KBM-7 (cell line): Measurements from ENCODE around the gene FILIP1L.

Experiments used
- DNase-seq: peaks from one replicate; pipeline ENCODE4 v3.0.0-alpha.2; 2015
- in situ Hi-C: fragments of 300-500 bp; cut with MboI; formaldehyde crosslinking; loops from 2 replicates; pipeline ENCODE4 v1.14.3; 2020; ENCODE audit warnings: low sequenced_read_pairs, low pct_unique_long_range_greater_than_20kb, mixed read lengths

Gene FILIP1L

DNA sequence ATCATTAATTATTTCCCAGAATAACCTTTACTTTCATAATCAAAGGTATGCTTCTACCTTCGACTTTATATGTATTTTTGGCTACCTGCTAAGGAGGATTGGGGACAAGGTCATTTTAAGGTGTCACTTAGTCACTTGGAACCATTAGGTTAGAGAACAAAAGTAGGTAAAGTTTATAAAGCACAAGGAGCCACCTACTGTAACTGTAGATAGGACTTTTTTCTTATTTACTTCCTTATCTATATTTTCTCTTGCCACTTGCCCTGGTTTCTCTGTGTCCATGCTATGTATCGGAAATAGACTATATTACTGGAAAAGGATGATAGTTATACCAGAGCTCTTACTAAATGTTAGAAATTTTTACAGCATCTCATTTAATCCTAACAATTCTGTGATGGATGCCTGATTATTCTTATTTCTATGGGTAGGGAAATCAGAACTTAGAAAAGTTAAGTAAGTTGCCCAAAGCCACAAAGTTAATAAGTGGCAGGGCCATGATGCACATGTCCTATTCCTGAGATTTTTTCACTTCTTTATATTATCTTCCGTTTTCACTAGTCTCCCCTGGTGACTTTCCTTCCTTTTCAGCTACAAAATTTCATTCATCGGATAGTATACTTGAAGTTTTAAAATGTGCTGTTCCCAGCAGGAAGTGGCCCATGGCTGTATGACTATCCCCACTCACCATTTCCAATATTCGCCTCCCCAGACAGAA, 164.2 kb downstream of the FILIP1L start:
- no peak for DNase-seq
- in situ Hi-C loops, result no loop called here

DNA sequence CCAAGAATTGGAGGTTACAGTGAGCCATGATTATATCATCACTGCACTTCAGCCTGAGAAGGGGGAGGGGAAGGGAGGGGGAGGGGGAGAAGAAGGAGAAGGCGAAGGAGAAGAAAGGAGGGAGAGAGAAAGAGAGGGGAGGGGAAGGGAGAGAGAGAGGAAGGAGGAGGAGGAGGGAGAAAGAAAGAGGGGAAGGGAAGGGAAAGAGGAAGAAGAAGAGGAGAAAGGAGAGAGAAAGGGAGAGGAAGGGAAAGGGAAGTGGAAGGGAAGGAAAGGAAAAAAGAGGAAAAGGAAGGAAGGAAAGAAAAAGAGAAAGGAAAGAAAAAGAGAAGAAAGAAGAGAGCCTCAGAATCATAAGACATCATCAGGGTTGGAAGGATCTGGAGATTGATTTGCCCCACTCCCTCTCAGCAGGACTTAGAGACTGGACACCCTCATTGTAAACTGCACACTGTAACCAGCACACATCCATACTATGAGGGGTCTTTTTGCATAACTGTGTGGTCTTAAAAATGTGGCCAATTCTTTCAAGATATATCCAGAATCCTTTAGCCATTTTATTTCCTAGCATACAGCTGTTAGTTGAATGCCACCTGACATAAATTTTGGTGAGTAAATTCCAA, 165.7 kb downstream of the FILIP1L start:
- in situ Hi-C loops, result no loop called here
- no peak for DNase-seq

DNA sequence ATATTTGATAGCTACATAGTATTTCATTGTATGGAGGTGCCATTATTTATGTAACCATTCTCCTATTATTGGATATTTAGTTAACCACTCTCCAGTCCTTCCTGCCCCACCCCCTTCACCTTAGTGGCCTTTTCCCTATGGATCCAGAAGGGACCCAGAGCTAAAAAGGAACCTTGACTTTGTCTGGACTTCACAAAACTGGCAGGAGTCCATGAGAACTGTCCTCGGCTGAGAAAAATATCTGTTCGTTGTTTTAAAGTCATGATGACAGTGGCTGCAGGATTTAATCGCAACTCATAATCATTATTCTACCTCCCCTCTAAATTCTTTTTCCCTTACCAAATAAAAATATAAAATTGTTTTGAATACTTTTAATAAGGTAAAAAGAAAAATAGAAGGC, 166.9 kb downstream of the FILIP1L start:
- in situ Hi-C loops, result no loop called here
- no peak for DNase-seq

DNA sequence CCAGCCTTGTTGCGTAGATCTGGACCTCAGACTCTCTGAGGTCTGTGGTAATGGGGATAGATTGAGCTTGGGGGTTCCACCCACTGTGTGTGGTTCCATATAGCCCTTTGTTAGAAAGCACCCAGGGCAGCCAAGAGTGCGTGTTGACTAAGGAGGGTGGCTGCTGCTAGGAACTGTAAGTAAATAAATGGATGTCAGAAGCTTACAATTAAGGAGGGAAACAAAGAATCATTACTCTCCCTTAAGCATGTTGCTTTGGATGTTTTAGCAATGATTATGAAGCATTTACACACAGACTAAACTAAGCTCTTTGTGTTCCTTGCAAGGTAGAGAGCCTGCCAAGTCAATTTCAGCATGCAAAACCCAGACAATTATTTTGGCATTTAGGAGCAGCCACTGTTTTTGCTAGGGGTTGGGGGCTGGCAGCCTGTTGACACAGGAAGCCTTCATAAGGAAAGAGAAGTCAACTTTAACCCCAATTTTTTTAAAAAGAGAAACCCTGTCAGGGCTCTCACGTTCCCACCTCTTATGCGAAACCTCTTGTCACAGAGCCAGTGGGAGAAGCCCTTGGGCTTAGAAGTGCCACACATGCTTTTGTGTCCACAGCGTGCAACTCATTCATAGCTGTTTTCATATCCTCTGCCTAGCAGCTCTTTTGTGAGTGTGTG, 168.8 kb downstream of the FILIP1L start:
- DNase-seq, result no peak
- in situ Hi-C loops, result no loop called here

DNA sequence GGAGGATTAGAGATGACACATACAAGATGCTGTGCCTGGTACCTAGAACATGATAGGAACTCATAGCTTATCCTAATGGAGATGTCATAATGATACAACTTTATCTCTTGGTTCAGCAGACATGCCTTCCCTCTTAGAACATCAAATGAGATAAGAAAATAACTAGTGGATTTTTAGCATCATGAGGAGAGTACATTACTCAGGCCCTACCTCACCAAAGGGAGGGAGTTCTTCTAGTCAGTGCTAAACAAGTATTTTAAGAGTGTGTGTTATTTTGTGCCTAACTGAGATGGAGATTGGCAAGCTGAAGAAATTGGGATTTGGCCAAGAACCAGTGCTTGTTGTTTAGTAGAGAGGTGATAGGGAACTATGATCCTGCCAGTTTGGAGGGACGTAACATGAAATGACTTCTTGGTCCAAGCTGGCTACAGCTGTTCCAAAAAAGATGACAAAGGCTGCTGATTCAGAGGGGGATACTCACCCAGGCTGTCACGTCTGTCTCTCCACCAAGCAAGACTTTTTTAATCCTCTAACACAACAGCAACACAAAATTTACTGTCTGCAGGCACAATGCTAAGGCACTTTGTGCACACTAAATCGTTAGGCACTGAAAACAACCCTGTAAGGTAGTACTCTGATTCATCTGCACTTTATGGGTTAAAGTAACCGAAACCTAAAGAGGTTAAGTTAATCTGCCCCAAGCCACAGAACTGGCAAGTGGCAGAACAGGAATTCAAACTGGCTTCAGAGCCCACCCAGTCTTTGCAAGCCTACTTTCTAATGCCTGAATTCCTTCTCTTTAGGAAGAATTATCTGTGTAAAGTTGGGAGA, 170.2 kb downstream of the FILIP1L start:
- DNase-seq, result no peak
- in situ Hi-C loops, result no loop called here

DNA sequence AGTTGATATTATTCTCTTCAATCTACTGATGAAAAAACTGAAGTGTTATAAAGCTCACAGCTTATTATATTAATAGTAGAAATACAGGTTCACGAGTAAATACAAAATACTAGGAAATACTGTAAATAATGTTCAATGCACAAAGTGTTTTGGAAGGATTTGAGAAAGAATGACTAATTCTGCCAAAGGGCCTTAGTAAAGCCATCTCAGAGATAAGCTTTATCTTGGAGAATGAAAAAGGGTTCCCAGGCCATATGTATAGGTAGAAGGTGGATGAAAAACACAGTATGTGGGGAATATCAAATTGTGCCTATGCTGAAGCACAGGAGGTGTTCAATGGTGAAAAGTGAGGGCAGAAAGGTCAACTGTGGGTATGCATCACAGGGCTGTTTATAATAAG, 173.1 kb downstream of the FILIP1L start:
- in situ Hi-C loops, result no loop called here
- no peak for DNase-seq

DNA sequence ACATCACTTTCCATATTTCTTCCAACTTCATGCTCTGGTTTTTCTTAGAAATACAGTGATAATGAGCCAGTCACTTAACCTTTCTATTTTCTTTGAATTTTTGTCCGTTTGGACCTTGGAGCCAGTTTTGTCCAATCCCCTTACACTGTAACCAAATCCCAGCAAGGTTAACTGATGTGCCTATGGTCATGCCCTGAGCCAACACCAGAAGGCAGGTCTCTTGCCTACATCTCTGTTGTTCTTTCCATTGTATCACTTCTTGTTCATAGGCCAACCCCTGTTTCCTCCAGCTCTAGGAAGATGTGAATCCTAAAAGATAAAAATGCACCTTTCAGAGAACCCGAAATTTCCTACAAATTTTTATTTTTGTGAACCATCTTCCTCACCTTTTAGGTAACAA, 174.0 kb downstream of the FILIP1L start:
- DNase-seq, result no peak
- in situ Hi-C loops, result no loop called here

DNA sequence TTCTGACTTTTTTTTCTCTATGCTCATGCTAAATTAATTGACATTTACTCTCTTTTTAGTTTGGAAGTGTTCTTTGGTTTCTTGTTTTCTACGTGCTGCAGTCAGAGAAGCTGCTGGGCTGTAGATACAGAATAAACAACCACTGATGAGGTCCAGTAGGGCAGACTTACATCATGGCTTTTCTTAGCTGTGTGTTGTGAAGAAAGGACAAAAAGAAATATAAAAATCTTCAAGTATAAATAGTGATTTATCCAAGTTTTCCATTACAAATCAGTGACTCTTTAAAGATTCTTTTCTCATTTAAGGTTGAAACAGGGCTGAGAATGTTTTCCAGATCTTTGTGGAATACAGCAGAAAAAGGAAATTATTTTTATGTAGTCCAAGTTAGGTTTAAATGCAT, 174.4 kb downstream of the FILIP1L start:
- in situ Hi-C loops, result no loop called here
- DNase-seq, result no peak

DNA sequence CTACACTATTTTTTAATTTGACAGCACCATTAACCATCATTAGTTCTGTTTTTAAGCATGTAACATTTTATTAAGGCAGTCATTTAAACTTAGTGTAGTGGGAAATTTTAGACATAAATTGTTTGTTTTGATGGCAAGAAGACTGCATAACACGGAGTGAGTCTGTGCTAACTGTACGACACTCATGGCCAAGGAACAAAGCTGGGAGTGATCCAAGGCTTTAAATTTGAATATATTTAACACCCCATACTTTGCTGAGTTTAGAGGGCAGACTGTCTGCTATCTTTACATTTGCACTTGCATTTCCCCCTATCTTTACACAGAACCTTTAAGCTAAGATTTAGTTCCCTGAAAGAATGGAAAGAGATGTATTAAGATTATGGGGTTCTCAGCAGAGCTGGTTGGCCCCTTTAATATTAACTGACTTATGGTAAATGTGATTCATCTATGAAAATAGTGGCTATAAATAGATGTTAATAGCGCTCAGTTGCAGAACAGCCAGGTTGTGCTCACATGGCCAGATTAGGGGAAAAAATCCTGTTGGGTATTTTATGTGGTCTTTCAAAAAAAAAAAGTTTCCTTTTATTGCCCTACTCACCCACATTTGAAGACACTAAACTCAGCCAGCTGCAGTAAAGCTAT, 175.9 kb downstream of the FILIP1L start:
- no peak for DNase-seq

DNA sequence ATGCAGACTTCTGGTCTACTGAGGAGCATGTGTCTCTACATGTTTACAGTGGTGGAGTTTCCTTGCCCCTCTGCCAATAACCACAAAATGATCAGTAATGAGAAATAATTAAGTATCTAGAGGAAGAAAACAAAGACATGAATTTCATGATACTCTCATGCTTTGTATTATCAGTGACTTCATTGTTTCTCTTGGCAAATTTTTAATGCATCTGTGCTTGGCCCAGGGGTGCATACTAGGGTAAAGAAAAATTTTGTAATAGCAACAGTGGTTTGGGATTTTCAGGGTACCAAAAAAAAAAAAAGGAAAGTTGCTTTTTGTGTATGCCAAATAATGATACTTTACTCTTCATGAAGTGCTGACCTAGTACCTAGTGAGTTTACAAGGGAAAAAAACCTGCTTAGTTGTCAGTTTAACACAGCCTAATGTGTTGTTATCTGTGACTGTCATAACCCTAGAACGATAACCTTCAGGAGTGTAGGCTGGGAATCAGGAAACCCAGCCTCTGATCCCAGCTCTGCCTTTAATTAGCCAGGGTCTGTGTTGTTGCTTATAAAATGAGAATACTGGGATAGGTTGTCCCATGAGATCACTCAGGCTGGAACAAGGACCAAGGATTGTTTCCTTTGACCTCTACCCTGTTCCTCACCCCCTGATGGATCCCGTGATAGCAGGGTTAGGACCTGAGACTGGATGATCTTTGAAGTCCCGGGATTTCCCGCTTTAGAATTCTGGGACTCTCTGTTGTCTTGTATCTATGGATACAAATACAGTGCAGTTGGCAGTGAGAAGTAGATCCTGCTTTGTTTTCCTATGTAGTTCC, 179.1 kb downstream of the FILIP1L start:
- DNase-seq, result no peak
- in situ Hi-C loops, result no loop called here

More for the DNA sequence above, 175.9 kb downstream of the FILIP1L start:
- in situ Hi-C loops, result no loop called here

DNA sequence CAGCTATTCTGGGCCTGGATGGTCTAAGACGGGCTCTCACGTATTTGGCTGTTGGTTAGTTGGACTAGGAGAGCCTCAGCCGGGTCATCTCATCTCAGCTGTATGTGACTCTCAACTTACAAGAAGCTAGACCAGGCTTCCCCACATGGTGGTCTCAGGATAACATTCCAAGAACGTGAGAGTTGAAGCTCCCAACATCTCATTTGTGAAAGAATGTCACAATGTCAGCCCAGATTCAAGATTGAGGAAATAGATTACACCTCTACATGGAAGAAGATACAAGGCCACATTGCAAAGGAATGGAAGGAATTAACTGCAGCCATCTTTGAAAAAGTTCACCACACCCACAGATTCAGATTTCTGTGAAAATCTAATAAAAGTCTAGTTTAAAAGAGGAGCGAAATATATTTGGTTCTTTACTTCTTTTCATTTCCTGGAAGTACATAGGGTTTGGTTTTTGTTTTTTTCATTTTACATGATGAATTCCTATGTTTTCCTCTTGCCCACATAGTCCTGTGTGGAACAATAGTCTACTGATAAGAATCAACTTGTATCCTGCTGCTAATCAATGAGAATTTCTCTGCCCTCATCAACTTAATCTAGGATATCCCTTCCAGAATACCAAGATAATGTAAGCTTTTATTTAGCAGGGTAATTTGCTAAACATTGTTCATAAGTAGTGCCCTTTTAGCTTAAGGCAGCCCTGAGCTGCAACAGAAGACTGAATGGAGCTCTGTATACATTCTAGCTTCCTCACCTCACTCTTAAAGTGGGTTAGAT, 180.1 kb downstream of the FILIP1L start:
- in situ Hi-C loops, result no loop called here

DNA sequence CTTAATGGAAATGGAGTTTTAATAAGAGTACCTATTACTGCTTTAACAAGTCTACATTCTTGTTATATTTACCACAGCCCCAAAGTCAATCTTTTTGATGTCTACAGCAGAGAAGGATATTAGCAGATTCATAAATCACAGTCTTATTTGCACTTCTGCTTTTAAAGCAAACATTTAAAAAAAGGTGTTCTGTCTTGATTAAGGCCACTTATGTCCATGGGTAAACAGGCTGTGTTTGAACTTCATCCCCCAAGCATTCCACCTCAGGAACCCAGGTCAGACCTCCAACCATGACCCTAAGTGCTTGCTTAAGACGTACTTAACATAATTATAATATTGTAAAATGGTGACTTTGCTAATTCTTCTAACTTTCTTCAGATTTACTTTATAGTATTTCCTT, 183.2 kb downstream of the FILIP1L start:
- in situ Hi-C loops, result no loop called here
- no peak for DNase-seq

More for the DNA sequence above, 180.1 kb downstream of the FILIP1L start:
- no peak for DNase-seq

DNA sequence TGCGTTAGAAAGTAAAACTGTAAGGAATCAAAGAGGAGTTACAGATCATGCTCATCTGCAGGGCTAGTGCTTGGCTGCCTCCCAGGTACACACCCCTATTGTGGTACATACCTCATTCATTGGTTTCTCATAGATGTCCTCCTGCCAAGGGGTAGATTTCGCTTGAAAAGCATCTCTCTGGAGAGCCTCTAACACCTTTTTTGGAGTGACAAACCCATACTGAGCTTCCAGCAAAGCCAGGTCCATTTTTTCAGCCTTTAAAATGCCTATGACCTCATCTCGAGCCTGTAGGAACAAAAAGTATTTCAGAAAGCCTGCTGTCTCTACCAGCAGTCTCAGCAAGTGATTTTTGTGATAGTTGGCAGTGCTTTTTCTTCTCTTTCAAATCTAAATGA, 184.6 kb downstream of the FILIP1L start:
- no peak for DNase-seq
- in situ Hi-C loops, result no loop called here

DNA sequence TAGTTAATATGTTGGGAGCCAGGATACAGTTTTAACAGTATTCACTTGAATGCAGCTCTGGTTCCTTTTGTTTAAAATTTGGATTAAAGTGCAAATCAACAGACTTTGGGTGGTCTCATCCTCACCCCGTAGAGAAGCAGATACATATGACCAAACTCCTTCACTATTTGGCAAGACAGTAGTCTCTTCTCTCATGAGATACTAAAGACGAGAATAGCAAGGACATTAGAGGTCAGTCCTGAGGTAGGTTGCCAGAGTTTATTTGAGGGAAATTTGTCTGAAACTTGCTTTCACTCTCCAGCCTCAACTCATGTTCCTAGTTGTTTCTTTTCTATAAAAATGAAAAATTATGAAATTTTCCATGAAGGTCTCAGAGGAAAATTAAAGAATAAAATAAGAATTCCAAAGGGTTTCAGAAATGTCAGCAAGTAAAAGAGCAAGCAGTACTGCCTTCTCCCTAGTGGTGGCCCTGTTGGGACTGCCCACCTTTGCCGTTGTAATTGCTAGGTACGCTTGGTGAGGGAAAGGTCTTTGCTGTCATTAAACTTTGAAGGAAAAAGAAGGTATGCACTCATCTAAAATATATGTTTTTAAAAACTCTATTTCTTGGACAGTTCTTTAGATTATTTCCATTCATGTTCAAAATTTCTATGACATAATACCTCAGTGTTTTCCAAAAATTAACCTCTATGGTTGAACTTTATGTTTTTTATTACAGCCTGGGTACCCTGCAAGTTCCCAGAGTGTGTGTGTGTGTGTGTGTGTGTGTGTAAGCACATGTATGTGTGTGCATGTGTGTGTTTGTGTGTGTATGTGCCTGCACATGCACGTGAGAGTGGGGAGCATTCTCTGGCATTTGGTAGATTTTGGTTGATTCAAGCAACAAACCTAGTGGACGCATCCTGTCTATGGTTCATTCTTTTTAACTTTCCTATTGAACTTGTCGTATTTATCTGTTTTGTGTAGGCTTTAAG, 185.2 kb downstream of the FILIP1L start:
- no peak for DNase-seq
- in situ Hi-C loops, result no loop called here

DNA sequence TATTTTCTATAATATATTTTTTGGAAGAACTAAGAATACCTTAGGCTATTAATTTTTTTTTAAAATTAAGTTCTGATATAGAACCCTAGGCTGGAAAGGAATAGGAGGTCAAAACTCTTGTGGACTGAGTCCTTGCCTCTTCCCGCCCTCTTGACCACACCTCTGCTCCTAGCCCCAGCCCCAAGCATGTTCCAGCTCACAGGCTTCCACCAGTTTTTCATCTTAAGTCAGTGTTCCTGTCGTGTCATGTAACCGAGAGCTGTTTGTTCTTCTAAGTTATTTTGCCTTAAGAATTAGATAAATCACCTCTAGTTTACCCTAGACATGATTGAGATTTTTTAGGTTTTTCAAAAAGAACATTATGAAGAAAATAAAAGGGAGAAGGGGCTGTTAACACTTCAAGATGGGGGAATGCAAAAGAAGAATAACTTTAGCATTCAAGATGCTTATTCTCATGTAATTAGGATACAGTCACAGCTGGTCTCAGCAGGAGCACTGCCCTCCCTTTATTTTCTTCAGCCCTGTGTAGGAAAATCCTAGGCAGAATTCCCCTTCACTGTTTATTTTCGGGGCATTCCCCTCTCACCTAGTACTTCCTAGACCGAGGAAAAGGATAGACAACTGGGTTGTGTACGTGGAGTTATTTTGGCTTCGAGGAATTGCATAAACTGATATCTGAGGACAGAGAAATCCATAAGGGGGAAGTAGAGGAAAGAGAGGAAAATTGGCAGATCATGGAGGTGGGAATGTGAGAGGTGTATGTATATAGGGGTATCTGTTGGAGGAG, 186.4 kb downstream of the FILIP1L start:
- in situ Hi-C loops, result no loop called here
- DNase-seq, result no peak
